D721Med (cell line): ENCODE measurements around the gene OSBPL10.

Source experiments
- DNase-seq: peaks from one replicate; pipeline ENCODE4 v3.0.0; 2011; ENCODE audit warnings: low spot score; ENCODE audit not compliant: insufficient read length
- FAIRE-seq: peaks from 2 replicates; lab custom pipeline; 2011; peaks lifted over from hg19 to GRCh38; lab: Jason Lieb, UNC
- CTCF ChIP-seq: IDR thresholded peaks from 2 replicates; pipeline ENCODE4 v1.5.1; 2012; ENCODE audit warnings: mild to moderate bottlenecking, control low read depth; ENCODE audit not compliant: insufficient read depth; ENCODE audit errors: missing control alignments

OSBPL10 gene

GRCh38 chr3:31882431-31882830, 98.6 kb downstream of the OSBPL10 start:
- no peak for FAIRE-seq
- no peak for DNase-seq
- TF ChIP-seq CTCF = no peak

GRCh38 chr3:31880482-31881078, 100.5 kb downstream of the OSBPL10 start:
- DNase-seq (no peak), FAIRE-seq (no peak)
- no peak for TF ChIP-seq CTCF

GRCh38 chr3:31880020-31880419, 101.0 kb downstream of the OSBPL10 start:
- DNase-seq = no peak
- no peak for FAIRE-seq

GRCh38 chr3:31879365-31879764, 101.7 kb downstream of the OSBPL10 start:
- FAIRE-seq (no peak), DNase-seq (no peak)
- no peak for TF ChIP-seq CTCF

More at GRCh38 chr3:31880020-31880419, 101.0 kb downstream of the OSBPL10 start:
- no peak for TF ChIP-seq CTCF

GRCh38 chr3:31878231-31878838, 102.7 kb downstream of the OSBPL10 start:
- no peak for FAIRE-seq
- no peak for DNase-seq
- TF ChIP-seq CTCF = no peak

- no peak for TF ChIP-seq CTCF
- FAIRE-seq (no peak), DNase-seq (no peak)
These were observed 104.7 kb downstream of the OSBPL10 start for GRCh38 chr3:31876331-31876730.

- TF ChIP-seq CTCF = no peak
- DNase-seq = no peak
- FAIRE-seq = no peak
These were observed 105.6 kb downstream of the OSBPL10 start for GRCh38 chr3:31875437-31875836.
